SKM-1 (cell line): ENCODE measurements around the gene TCF4.

Experiments used
- DNase-seq: peaks from one replicate; lab custom pipeline; 2025; ENCODE audit not compliant: unreplicated experiment; lab: John Stamatoyannopoulos, UW

Gene TCF4

GRCh38 chr18:55309249-55309648 lies 278.7 kb downstream of the TCF4 start:
- no peak for DNase-seq

GRCh38 chr18:55307505-55307904 lies 280.5 kb downstream of the TCF4 start:
- DNase-seq: no peak

- DNase-seq: no peak
Observed at GRCh38 chr18:55306359-55307024, 281.5 kb downstream of the TCF4 start.

GRCh38 chr18:55302167-55302833 lies 285.7 kb downstream of the TCF4 start:
- no peak for DNase-seq

GRCh38 chr18:55301824-55302166 lies 286.2 kb downstream of the TCF4 start:
- no peak for DNase-seq

GRCh38 chr18:55300936-55301531 lies 287.0 kb downstream of the TCF4 start:
- no peak for DNase-seq

- no peak for DNase-seq
Observed at GRCh38 chr18:55300421-55300935, 287.5 kb downstream of the TCF4 start.

GRCh38 chr18:55296778-55297177 lies 291.2 kb downstream of the TCF4 start:
- DNase-seq: no peak

GRCh38 chr18:55296115-55296514 lies 291.9 kb downstream of the TCF4 start:
- DNase-seq: no peak

GRCh38 chr18:55290898-55291297 lies 297.1 kb downstream of the TCF4 start:
- DNase-seq: no peak

GRCh38 chr18:55289775-55290174 lies 298.2 kb downstream of the TCF4 start:
- DNase-seq: no peak

- DNase-seq: no peak
Observed at GRCh38 chr18:55289048-55289447, 298.9 kb downstream of the TCF4 start.

GRCh38 chr18:55287935-55288868 lies 299.8 kb downstream of the TCF4 start:
- no peak for DNase-seq

- DNase-seq: no peak
Observed at GRCh38 chr18:55287149-55287806, 300.7 kb downstream of the TCF4 start.

- DNase-seq: no peak
Observed at GRCh38 chr18:55286257-55286825, 301.7 kb downstream of the TCF4 start.

GRCh38 chr18:55284614-55285013 lies 303.4 kb downstream of the TCF4 start:
- no peak for DNase-seq

GRCh38 chr18:55283309-55283708 lies 304.7 kb downstream of the TCF4 start:
- DNase-seq: no peak

GRCh38 chr18:55280503-55280902 lies 307.5 kb downstream of the TCF4 start:
- DNase-seq: no peak

- no peak for DNase-seq
Observed at GRCh38 chr18:55275039-55275901, 312.7 kb downstream of the TCF4 start.
